ENCODE measurements around the gene RGL4.

RGL4 gene

DNA sequence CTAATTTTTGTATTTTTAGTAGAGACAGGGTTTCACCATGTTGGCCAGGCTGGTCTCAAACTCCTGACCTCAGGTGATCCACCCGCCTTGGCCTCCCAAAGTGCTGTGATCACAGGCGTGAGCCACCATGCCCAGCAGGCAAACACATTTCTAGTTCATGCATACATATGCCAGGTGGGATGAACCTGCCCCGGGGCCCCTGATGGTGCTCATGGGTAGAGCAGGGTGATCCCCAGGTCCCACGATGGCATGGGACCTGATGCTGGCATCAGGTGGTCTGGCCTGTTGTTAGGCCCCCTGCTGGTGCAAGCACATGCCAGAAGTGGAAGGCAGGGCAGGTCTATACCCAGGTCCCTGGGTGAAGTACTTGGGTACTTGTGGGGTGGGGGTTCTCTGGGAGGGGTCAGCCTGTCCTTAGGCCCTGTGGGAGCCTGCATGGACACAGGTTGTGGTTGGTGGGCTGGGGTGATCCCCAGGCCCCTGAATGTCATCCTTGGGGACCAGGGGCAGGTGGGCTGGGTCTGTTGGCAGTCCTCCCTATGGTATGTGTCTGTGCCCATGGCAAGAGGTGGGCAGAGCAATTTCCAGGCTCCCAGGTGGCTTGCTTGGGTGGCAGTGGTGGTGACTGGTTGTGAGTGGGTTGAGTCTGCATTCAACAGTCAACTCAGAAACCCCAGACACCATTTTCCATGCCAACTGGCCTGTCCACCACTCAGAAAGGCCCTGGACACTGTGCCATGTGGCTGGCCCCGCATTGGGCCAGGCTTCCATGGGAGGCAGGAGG lies 9.6 kb upstream of the RGL4 start:
- no peak for DNase-seq

DNA sequence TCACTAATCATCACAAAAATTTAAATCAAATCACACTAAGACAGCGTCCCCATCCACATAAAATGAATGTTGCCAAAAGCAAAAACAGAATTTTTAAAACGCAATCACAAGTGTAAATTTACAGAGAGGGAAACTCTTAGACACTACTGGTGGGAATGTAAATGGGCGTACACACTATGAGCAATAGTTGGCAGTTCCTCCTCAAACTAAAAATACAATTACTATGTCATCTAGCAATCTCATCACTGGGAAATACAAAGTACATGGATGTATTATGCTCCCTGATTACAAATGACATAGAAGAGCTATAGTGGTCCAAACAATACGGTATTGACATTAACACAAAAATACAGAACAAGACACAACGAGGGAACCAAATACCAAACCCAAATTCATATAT lies 8.7 kb upstream of the RGL4 start:
- DNase-seq, result no peak

DNA sequence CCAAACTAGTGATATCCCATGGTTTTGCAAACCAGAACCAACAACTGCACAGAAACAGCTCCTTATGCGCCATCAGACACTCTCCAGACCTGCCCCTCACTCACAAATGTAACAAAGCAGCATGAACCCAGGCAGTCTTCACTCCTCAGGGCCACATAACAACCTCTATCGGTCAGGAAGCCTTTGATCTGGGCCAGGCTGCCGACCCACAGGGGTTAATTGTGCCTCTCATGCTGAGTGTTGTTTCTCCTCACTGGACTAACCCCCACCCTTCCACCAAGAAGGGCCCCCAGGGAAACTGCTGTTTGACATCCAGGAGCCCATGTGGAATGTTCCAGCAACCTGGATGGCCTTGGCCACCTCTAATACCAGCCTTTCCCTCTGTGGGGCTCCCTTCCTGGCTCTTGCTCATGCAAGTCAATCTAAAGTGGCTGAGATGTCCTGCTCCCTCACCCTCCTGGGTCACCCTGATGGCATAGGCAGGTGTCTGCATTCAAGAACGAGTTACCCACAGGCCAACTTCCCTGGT lies 7.9 kb upstream of the RGL4 start:
- DNase-seq, result no peak

DNA sequence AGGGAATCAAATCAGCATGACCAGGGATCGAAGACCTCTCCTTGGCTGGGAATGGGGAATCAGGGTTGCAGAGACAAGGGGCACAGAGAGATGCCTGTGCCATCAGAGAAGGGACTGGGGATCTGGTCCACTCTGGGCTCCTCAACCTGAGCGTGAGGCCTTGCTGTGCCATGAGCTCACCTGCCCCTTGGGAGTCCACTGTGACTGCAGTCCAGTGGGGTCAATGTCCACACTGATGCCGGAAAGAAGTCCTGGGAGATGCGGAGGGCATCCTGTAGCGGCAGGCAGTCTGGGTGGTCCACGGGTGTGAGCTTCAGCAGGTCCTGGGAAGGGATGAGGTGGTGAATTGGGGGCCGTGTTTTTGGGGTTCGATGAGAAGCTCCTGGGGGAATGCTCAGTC lies 7.3 kb upstream of the RGL4 start:
- no peak for DNase-seq

DNA sequence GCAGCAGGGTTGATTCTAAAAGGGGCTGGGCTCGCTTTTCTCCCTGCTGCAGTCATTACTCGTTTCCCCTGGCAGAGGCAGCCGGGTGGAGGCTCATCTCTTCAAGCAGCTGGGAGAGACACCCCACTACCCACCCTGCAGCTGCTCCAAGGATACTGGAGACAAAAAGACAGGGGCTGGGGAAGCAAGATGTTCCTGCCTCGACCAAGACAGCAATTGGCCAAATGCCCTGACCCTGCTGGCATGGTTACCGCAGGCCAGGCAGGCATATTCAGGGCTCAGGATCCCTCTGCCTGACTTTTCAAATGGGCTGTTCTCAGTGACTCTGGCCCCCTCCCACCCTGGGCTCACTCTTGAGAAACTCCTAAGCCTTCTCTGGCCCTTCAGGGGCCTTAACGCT lies 6.8 kb upstream of the RGL4 start:
- DNase-seq, result no peak

DNA sequence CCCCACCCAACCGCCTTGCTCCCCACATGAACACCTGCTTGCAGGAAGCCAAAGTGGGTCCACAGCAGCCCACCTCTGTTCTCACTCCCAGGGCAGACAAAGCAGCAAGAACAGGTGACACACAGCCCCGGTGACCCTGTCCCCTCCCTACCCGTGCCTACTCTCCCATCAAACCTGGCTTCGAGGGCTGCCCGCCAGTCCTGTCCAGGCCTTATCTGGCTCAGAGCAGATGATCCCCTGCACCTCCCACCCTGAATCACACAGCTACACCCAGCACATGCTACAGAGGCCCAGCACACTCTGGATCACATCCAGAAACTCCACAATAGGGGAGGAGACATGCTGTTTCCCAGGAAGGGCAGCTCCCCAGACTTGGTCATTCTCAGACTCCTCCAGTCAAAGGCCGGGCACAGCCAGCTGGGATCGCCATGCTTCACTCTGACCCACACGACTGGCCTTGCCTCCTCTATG lies 6.2 kb upstream of the RGL4 start:
- no peak for DNase-seq

DNA sequence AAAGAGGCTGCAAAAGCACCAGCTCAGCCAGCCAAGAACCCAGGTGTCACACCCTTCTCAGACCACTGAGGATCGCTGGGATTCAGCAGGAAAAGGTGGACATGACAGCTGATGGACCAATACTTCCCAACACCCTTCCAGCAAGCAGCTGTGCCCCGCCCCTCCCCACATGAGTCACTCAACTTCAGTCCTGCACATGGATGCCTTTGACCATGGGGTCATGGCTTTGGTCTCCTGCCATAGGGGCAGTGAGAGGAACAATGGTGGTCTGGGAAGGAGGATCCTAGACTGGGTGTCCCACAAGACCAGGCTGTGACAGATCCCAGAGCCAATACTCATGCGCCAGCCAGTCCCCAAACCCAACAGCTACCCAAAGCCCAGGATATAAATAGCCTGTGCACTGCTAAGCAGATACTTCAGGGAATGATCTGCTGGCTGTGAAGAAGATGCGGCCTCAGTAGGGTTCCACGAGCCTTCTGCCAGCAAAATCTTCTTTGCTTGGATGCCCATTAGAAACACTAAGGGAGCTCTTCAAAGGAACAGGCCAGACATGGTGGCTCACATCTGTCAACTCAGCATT lies 5.5 kb upstream of the RGL4 start:
- no peak for DNase-seq

DNA sequence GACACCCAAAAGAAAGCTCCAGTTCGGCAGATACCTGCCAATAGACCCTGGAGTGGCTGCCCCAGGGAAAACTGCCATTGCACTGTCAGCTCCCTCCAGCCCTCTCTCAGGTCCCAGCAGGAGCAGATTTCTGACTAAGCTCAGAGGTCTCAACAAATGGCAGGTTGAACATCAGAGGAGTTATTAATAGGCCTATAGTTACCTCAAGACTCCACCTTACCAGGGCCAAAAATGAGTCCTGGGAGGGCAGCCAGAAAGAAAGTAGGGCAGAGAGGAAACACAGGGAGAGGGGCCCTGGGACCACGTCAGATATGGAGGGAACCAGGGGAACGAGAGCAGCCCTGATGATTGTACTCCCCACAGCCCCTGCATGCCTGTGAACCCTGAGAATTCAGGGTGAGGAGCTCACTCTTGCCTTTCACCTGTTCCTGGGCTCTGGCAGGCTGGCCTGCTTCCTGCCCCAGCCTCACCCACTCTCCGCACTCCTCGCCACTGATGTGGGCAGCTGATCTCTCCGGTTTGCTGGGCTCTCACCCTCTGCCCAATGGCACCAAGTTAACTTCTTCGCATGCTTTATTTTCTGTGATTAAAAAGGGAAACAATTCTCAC lies 4.3 kb upstream of the RGL4 start:
- DNase-seq, result no peak

DNA sequence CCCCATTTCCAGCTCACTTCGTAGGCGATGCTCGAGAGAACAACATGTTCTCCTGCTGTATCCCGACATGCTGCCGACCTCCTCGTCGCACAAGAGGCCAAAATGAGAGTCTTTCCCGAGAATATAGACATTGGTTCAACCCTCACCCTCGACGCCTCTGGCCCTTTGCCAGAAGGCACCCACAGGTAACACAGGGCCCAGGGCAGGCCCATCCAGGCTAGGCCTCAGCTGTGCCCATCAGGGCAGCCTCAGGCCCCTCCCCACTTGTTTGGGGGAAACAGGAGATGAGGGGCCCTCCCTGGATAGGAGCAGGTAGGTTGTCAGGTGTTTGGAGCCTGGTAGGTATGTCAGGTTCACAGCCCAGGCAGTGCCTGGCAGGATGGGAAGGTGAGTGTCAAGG lies 2.7 kb upstream of the RGL4 start:
- DNase-seq, result no peak

DNA sequence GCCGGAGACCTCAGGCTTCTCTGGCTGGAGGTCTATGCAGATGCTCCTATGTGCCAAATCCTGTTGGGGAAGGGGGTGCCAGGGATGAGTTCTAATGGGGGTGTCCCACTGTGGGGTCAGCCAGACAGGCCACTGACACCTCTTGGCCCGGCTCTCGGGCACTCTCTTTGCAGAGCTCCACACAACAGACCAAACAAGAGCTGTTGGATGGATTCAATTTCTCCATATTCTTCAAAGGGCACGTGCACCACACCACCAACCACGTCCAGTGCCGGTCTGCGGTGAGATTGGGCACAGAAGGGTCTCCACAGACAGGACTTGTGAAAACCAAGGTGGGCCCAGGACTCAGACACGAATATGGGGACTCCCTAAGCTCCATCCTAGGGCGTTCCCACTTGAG lies 2.2 kb upstream of the RGL4 start:
- DNase-seq, result no peak

DNA sequence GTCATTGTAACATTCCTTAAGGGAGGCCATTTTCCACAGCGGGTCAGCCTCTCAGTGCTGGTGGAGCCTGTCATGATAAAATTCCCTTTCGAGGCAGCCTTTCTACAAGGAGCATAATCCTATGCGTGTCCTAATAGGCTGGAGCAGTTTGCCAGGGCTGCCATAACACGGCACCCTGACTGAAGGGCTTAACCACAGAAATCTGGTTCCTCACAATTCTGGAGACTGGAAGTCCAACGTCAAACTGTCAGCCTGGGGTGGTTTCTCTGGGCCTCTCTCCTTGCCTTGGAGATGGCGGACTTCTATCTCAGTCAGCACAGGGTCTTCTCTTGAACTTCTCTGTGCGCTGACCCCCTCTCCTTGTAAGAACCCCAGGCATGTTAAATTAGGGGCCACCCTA lies 1.4 kb upstream of the RGL4 start:
- DNase-seq, result no peak

DNA sequence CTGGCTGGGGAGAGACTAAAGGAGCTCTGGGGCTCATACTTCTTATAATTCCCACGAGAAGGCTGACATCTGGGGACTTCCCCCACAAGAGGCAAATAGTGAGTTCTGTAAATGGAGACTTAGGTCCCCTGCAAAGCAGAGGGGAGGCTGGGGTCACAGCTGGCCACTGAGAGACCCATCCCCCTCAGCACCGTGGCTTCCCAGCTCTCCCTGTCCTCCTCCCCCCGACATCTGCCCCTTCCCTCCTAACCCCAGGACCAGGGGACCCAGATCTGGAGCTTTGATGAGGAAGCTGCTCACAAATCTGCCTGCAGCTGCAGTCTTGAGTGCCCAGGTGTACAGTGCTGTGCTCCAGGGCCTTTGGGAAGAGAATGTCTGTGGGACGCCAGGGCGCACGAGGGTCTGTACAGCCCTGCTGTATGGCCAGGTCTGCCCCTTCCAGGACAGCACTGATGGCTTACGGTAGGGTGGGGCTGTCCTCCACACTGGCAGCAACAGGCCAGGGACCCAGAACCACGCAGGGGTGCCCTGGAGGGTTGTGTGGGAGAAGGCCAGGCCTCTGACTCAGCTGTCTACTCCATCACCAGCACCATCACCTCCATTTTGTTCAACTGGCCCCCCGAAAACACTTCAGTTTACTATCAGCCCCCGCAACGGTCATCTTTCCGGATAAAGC lies 1.1 kb downstream of the RGL4 start:
- DNase-seq, result no peak

DNA sequence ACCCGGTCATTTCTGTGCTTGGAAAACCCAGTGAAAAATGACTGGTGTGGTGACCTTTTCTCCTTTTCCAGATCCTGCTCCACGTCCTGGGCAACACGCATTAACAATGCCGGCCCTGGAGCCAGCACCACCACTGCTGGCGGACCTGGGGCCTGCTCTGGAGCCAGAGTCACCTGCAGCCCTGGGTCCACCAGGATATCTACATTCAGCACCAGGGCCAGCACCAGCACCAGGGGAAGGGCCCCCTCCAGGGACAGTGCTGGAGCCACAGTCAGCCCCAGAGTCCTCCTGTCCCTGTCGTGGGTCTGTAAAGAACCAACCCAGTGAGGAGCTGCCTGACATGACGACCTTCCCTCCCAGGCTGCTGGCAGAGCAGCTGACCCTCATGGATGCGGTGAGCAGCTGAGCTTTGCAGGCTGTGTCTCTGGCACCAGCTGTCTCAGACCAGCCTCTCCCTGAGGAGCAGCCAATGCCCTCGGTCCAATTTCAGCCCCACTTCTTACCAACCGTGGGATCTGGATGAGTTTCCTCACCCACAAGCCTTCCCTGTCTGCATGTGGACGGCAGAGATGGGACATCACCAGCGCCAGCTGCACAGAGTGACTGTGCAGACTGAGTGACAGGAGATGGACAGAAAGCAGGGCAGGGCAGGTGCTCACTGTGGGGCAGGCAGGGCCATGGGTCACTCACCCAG lies 1.9 kb downstream of the RGL4 start:
- no peak for DNase-seq

DNA sequence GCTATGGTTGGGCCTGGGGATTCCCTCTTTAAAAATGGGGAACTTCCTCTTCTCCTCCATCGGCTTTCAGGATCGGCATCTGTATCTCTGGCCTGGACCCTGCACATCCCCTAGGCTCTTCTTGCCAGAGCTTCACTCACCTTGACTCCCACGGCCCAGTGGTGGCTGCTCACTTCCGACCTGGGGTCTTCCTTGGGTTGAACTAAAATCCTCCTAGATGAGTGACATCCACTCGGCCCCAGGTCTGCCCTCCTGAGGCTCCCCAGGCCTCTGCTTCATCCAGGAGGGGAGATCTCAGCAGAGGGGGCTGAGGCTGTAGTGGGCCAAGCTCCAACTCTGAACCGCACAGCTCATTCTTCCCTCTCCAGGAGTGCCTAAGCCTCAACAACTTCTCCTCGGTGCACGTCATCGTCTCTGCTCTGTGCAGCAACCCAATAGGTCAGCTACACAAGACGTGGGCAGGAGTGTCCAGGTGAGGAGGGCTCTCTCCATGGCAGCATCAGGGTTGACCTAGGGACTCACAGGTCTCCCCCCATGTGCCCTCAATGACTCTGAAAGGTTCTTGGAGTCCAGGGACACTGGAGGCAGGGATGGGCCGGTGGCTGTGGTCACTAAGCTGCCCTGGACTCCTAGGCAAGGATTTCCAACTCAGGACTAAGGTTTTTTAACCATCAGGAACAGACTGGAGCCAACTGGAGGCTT lies 3.3 kb downstream of the RGL4 start:
- no peak for DNase-seq

DNA sequence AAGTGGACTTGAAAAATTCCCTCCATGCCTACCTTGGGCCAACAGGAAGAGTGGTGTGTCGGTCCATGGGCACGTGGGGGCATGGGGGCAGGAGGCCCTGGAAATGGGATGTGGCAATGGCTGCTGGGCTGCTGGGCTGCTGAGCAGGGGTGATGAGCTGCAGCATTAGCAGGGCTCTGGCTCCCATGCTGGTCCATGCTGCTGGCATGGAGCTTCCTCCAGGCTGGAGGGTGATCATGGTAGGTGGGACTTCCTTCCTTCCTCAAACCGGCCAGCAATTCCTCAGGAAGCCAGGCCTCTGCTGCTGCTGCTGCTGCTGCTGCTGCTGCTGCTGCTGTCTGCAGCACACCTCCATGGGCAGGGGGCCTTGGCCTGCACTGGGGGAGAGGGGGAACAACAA lies 4.3 kb downstream of the RGL4 start:
- DNase-seq, result no peak

DNA sequence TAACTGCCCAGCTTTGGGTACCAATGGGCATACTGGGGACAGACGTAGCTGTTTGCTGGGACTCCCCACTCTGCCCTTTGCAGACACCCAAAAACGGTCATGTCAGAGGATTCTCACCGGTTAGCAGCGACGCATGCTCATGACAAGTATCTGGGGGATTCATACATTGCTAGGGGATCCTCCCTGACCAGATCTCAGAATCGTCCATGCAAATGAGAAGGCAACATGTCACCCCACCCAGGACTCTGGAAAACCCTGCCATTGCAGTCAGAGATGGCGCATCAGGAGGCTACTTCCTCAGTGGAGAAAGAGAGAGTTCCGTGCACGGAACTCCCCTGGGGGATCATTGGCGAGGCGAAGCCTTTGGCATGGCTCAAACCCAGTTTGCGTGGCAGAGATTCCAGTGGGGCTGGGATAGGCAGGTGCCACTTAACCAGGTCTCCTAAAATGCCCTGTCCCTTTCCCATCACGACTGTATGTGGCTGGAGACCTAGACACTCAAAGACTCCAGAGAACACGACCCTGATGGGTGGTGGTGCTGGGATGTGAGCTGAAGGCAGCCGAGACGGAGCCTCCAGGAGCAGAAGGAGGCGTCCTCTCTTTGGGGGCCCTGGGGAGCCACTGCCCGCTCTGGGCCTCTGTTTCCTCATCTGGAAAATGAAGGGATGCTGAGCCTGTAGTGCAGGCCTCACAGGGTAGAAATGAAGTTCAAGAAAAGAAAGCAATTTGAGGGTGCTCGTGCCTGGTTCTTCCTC lies 4.9 kb downstream of the RGL4 start:
- no peak for DNase-seq

DNA sequence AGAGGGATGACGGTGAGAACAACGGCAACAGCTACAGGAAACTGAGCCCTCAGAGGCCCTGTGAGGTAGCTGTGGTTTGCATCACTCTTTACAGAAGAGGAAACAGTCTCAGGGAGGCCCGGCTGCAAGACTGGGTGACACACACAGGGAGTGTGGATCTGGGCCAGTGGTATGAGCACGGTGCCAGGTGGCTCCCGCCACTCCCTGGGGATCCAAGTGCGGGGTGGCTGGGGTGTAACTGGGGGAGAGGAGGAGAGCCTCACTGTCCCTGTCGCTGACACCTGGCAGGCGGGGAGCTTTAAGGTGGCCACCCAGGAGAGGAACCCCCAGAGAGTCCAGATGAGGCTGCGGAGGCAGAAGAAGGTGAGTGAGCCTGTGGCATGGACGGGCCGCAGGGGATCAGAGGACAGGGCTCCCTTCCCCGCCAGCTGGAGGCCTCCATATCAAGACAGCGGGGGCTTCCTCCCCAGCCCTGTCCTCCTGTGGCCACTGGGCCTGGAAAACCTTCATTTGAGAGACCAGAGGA lies 5.6 kb downstream of the RGL4 start:
- no peak for DNase-seq

DNA sequence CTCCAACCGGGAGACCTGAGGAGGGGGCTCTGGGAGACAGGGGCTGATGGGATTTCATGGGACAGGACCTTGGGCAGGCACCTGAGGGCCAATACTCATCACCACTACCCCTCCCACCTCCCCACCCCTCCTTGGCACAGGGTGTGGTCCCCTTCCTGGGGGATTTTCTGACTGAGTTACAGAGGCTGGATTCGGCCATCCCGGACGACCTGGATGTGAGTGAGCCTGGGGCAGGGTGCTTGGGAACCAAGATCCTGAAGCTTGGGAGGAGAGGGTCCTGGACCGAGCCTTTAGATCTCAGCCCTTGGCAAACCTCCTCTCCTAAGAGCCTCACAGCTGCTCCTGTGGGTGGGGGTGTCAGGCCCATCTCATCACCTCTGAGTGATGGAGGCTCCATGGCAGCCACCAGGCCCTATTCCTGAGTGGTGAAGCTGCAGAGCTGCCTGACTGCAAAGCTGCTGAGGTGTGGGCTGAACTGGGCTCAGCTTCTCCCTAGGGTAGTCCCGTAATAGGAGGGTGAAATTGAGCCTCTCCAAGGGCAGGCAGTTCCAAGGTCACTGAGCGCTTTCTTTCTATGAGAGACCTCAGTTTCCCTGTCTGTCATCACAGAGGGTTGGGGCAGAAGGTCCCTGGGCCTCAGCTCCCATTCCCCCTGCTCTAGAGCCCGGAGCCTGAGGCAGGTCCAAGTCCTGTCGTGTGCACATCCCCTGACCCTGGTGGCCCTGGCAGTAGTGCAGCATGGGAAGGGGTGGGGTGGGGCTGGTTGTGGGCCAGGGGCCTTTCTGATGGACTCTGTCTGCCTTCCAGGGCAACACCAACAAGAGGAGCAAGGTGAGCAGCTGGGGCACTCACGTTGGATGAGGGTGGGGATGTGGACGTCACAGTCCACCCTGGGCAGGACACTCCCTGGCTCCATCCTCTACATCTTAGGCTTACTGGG lies 6.5 kb downstream of the RGL4 start:
- no peak for DNase-seq

DNA sequence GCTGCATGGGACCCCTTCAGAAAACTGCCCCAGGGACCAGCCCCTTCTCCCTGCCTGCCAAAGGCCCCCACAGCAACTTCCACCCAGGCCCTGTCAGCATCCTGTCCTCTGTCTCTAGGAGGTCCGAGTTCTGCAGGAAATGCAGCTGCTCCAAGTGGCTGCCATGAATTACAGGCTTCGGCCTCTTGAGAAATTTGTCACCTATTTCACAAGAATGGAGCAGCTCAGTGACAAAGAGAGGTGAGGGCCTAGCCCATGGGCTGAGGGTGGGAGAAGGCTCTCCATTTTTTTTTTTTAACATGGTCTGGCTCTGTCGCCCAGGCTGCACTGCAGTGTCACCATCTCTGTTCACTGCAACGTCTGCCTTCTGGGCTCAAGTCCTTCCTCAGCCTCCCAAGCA lies 7.3 kb downstream of the RGL4 start:
- DNase-seq, result no peak

DNA sequence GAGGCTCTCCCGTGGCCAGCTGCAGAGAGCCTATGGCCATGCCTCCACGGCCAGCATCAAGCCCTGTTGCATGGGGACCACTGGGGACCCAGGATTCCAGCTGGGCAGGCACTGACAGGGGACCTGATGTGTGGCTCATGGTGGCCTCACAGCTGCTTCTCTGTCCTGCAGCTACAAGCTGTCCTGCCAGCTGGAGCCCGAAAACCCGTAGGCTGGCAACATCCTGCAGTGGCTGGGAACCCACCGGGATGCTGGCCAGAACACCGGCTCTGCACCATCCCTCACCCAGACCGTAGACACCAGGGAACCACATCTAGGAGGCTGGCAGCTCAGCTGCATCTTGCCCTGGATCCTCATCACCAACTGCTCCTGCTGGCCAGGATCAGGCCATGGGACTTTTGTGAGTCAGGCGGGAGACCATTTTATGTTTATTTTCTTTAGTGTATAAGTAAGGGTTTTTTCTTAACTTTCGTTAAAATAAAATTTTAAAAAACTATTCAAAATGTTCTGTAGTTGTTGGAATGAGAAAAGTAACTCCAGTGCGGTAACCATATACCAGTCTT lies 7.9 kb downstream of the RGL4 start:
- DNase-seq, result no peak
